Keratinocyte (primary cell): Measurements from ENCODE around the gene KLHL6. TPM values are rescaled to one million over a fixed set of nuclear protein-coding genes. Genes with fewer than 3 reads are reported as not detected.

Experiments used
- DNase-seq: peaks from one replicate; pipeline ENCODE4 v3.0.0-alpha.2; 2011; ENCODE audit warnings: low read depth, missing footprints, low spot score
- FAIRE-seq: peaks from 2 replicates; lab custom pipeline; 2011; peaks lifted over from hg19 to GRCh38; lab: Jason Lieb, UNC
- H2AFZ ChIP-seq: 2 replicates; pipeline ENCODE4 v1.6.0; 2012; ENCODE audit warnings: low read length, control low read depth, inconsistent platforms; ENCODE audit not compliant: control insufficient read depth
- H3K27ac ChIP-seq: 2 replicates; pipeline ENCODE4 v1.5.1; 2011; ENCODE audit warnings: low read length; ENCODE audit not compliant: control insufficient read depth, insufficient read depth
- H3K27me3 ChIP-seq: 3 replicates; pipeline ENCODE4 v1.6.0; 2011; ENCODE audit warnings: low read length; ENCODE audit not compliant: control insufficient read depth, insufficient read depth; ENCODE audit errors: extremely low read depth
- H3K36me3 ChIP-seq, 2 experiments: 2 replicates in 1 of 2; 3 replicates in 1 of 2; pipeline ENCODE4 v1.5.1; 2011; ENCODE audit warnings: low read length in 2 of 2, mild to moderate bottlenecking in 1 of 2; ENCODE audit not compliant: control insufficient read depth in 2 of 2, insufficient read depth in 2 of 2; ENCODE audit errors: extremely low read depth in 1 of 2
- H3K4me1 ChIP-seq: 3 replicates; pipeline ENCODE4 v1.5.1; 2011; ENCODE audit warnings: low read length; ENCODE audit not compliant: control insufficient read depth, insufficient read depth; ENCODE audit errors: extremely low read depth
- H3K4me2 ChIP-seq: 3 replicates; pipeline ENCODE4 v1.6.0; 2011; ENCODE audit warnings: low read depth, low read length; ENCODE audit not compliant: control insufficient read depth, insufficient read depth; ENCODE audit errors: extremely low read depth
- H3K4me3 ChIP-seq, 3 experiments: fragments of 200-600 bp in 1 of 3; sonication (generic) in 1 of 3; 2 replicates in 2 of 3; 3 replicates in 1 of 3; pipeline ENCODE4 v1.5.1; 2011 to 2016; ENCODE audit warnings: low read length in 3 of 3, mild to moderate bottlenecking in 3 of 3, control low read depth in 2 of 3, inconsistent platforms in 1 of 3, low read depth in 1 of 3, mixed read lengths in 1 of 3, mixed run types in 1 of 3, moderate library complexity in 1 of 3; ENCODE audit not compliant: control insufficient read depth in 2 of 3, insufficient read depth in 2 of 3; ENCODE audit errors: extremely low read depth in 1 of 3
- H3K79me2 ChIP-seq: 2 replicates; pipeline ENCODE4 v1.6.0; 2012; ENCODE audit warnings: low read length; ENCODE audit not compliant: control insufficient read depth, insufficient read depth
- H3K9ac ChIP-seq: 3 replicates; pipeline ENCODE4 v1.6.0; 2011; ENCODE audit warnings: low read length; ENCODE audit not compliant: control insufficient read depth, insufficient read depth; ENCODE audit errors: extremely low read depth
- H3K9me1 ChIP-seq: 3 replicates; pipeline ENCODE4 v1.6.0; 2011; ENCODE audit warnings: low read length; ENCODE audit not compliant: control insufficient read depth, insufficient read depth; ENCODE audit errors: extremely low read depth
- H3K9me3 ChIP-seq: 2 replicates; pipeline ENCODE4 v1.5.1; 2012; ENCODE audit warnings: low read depth, low read length; ENCODE audit not compliant: control insufficient read depth
- H4K20me1 ChIP-seq: 3 replicates; pipeline ENCODE4 v1.6.0; 2011; ENCODE audit warnings: low read length; ENCODE audit not compliant: control insufficient read depth, insufficient read depth; ENCODE audit errors: extremely low read depth
- CTCF ChIP-seq, 3 experiments: IDR thresholded peaks in 1 of 3; conservative IDR thresholded peaks in 1 of 3; optimal IDR thresholded peaks in 1 of 3; 2 replicates in 2 of 3; 3 replicates in 1 of 3; pipeline versions ENCODE3 to v1.5.1; 2011; ENCODE audit warnings: low read length in 3 of 3, mild to moderate bottlenecking in 3 of 3, moderate library complexity in 2 of 3, control low read depth in 1 of 3, inconsistent platforms in 1 of 3; ENCODE audit not compliant: insufficient read depth in 2 of 3; ENCODE audit errors: extremely low read depth in 1 of 3
- EZH2 ChIP-seq: IDR thresholded peaks from one replicate; pipeline ENCODE4 v1.6.1; 2012; ENCODE audit warnings: inconsistent platforms, mild to moderate bottlenecking, low read length, moderate library complexity
- dilution Hi-C: fragments of 300-500 bp; cut with MboI; formaldehyde crosslinking; loops from one replicate; pipeline ENCODE4 v1.7.0; 2020; ENCODE audit warnings: low sequenced_read_pairs; ENCODE audit not compliant: extremely low pct_ligation_motif_present
- polyA plus RNA-seq, 5 experiments: library from polyadenylated mRNA; depleted of rRNA in 3 of 5; stranded (reverse) in 3 of 5; stranded (forward) in 1 of 5; unstranded in 1 of 5; fragments of >200 nt; gene quantifications; 1 replicate in 1 of 5; 2 replicates in 3 of 5; 3 replicates in 1 of 5; pipeline versions ENCODE4 v1.2.1 to v1.2.3, GENCODE V29; 2011 to 2012; ENCODE audit warnings: missing spikeins in 2 of 5, low read depth in 1 of 5, low replicate concordance in 1 of 5

Gene KLHL6
- polyA plus RNA-seq, 1 donor (not counting 4 experiments of a cell fraction or from before 2014, with no cell fraction given) = 0.10 TPM

GRCh38 chr3:183447206-183448001 lies 108.1 kb downstream of the KLHL6 start:
- H3K4me1 ChIP-seq = peaks cover 5% of the 10 kb centered on the region
- peak overlapping the region; percentile 100 for H2AFZ ChIP-seq
- no peak for TF ChIP-seq CTCF (optimal IDR thresholded peaks at IDR 0.05 in 1 of 3, IDR thresholded peaks at IDR 0.05 in 1 of 3, conservative IDR thresholded peaks at IDR 0.05 in 1 of 3; ENCODE audit: extremely low read depth in 1 of 3, insufficient read depth in 2 of 3, low read length in 3 of 3)
- H3K9ac ChIP-seq = peak overlapping the region; percentile 56
- H3K79me2 ChIP-seq = no peaks in the 10 kb centered on the region
- H3K4me2 ChIP-seq = peak overlapping the region; percentile 94
- peaks cover 2% of the 10 kb centered on the region for H3K9me3 ChIP-seq
- H4K20me1 ChIP-seq = no peaks in the 10 kb centered on the region
- H3K27me3 ChIP-seq = no peaks in the 10 kb centered on the region
- no peaks in the 10 kb centered on the region for H3K9me1 ChIP-seq
- H3K36me3 ChIP-seq = no peaks in the 10 kb centered on the region
- peak overlapping the region; percentile 64 to 86 (median 81) for H3K4me3 ChIP-seq
- dilution Hi-C loops = no loop called here
- peak; percentile 34 for FAIRE-seq
- no peak overlapping the region for H3K27ac ChIP-seq
- DNase-seq = no peak

GRCh38 chr3:183446838-183447205 lies 108.7 kb downstream of the KLHL6 start:
- Histone ChIP-seq H4K20me1 (no peaks in the 10 kb centered on the region), H3K4me2 (peak overlapping the region; percentile 94), H3K9ac (peak overlapping the region; percentile 56), H3K9me3 (peaks cover 2% of the 10 kb centered on the region), H3K27me3 (no peaks in the 10 kb centered on the region), H2AFZ (no peak overlapping the region), H3K9me1 (no peaks in the 10 kb centered on the region), H3K27ac (no peak overlapping the region), H3K4me3 (peak overlapping the region; percentile 64 to 86 (median 81)), H3K79me2 (no peaks in the 10 kb centered on the region), H3K4me1 (peaks cover 5% of the 10 kb centered on the region), H3K36me3 (no peaks in the 10 kb centered on the region)
- DNase-seq = no peak
- dilution Hi-C loops = no loop called here
- no peak for TF ChIP-seq CTCF (optimal IDR thresholded peaks at IDR 0.05 in 1 of 3, IDR thresholded peaks at IDR 0.05 in 1 of 3, conservative IDR thresholded peaks at IDR 0.05 in 1 of 3; ENCODE audit: extremely low read depth in 1 of 3, insufficient read depth in 2 of 3, low read length in 3 of 3)
- no peak for TF ChIP-seq EZH2
- no peak for FAIRE-seq
